Gastrocnemius medialis (tissue), 4 donors: ENCODE results near the gene ERP29. TPM values are rescaled to one million over a fixed set of nuclear protein-coding genes. Genes with fewer than 3 reads are reported as not detected.
"Not testable (repeated sequence)": the region's sequence is repeated elsewhere in the genome, so short reads cannot be mapped to it uniquely, and the experiment has no call there.

Experiments used
- ATAC-seq, 2 donors: fragments of 150-250 bp; one replicate each; pipeline ENCODE4 v1.9.1; 2016
- DNase-seq, 2 donors: peaks; one replicate each; pipeline ENCODE4 v3.0.0-alpha.2; 2019
- H3K27ac ChIP-seq, 4 donors: fragments of 200-600 bp; sonication (generic); 1 replicate in 1 of 4; 2 replicates in 3 of 4; pipeline ENCODE4 v1.5.1; 2016 to 2018; ENCODE audit warnings: mild to moderate bottlenecking in 2 of 4, moderate library complexity in 1 of 4
- H3K27me3 ChIP-seq, 3 donors: fragments of 200-600 bp; sonication (generic) in 2 of 3; 1 replicate in 1 of 3; 2 replicates in 2 of 3; pipeline versions ENCODE4 v1.5.1 to v1.6.0; 2016 to 2019; ENCODE audit warnings: mild to moderate bottlenecking in 1 of 3, moderate library complexity in 1 of 3
- H3K36me3 ChIP-seq, 2 donors: fragments of 200-600 bp; sonication (generic) in 1 of 2; one replicate each; pipeline ENCODE4 v1.5.1; 2017 to 2018
- H3K4me1 ChIP-seq, 2 donors: fragments of 200-600 bp; sonication (generic) in 1 of 2; one replicate each; pipeline ENCODE4 v1.5.1; 2016 to 2017; ENCODE audit warnings: mild to moderate bottlenecking in 2 of 2
- H3K4me3 ChIP-seq, 4 donors: fragments of 200-600 bp; sonication (generic) in 3 of 4; 1 replicate in 1 of 4; 2 replicates in 3 of 4; pipeline ENCODE4 v1.5.1; 2016 to 2019; ENCODE audit warnings: mild to moderate bottlenecking in 2 of 4
- H3K9me3 ChIP-seq, 3 donors: fragments of 200-600 bp; sonication (generic) in 2 of 3; 1 replicate in 1 of 3; 2 replicates in 2 of 3; pipeline ENCODE4 v1.5.1; 2016 to 2019
- POLR2A ChIP-seq, 2 donors: fragments of 450-650 bp; IDR thresholded peaks; one replicate each; pipeline ENCODE4 v1.6.1; 2017; ENCODE audit warnings: antibody characterized with exemption in 2 of 2, mild to moderate bottlenecking in 2 of 2, moderate library complexity in 2 of 2
- in situ Hi-C, 4 donors: fragments of 200-750 bp; cut with MboI; loops; one replicate each; pipeline versions ENCODE4 v1.15.0 to v1.8.0; 2017; ENCODE audit warnings: low sequenced_read_pairs in 4 of 4
- intact Hi-C: fragments of 100-400 bp; cut with DNase I; formaldehyde crosslinking; loops from one replicate; pipeline ENCODE4 v1.15.1; 2023; ENCODE audit warnings: low total_unique reads
- total RNA-seq, 4 donors: library from RNA; depleted of rRNA; stranded (reverse); fragments of >200 nt; gene quantifications; one replicate each; pipeline versions ENCODE4 v1.1.0 to v1.2.3, GENCODE V29; 2016
- TF ChIP-seq, protein P1 (sequence below), 5 experiments: fragments of 450-650 bp in 3 of 5; fragments of 200-600 bp in 2 of 5; sonication (generic) in 2 of 5; IDR thresholded peaks in 4 of 5; conservative IDR thresholded peaks in 1 of 5; 1 replicate in 4 of 5; 2 replicates in 1 of 5; pipeline ENCODE4 v1.5.1; 2016 to 2019; ENCODE audit warnings: antibody characterized with exemption in 5 of 5, mild to moderate bottlenecking in 3 of 5, moderate library complexity in 3 of 5

Gene ERP29
- total RNA-seq, 4 donors from 2014 or later = 9.9 to 20.9 (median 16.8) TPM

DNA sequence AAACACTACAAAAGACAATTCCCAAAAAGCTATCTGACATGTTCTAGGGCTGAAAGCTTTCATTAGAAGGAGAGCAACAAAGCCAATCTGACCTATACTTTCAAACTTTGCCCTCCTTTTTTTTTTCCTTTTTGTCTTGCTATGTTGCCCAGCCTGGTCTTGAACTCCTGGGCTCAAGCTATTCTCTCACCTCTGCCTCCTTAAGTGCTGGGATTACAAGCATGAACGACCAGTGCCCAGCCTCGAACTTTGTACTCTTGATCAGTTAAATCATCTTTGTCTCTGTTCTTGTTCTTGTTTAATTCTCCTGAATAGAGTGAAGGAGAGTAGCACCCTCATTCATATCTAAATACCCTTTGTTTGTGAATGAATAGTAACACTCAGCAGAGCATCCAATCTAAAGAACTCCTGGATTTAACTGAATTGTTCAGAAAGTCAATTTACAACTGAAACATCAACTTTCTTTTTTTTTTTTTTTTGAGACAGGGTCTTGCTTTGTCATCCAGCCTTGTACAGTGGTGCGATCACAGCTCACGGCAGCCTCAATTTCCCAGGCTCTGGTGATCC is 22.1 kb downstream of the ERP29 start:
- Histone ChIP-seq H3K36me3 (peaks cover 3 to 96% of the 10 kb centered on the region in 2 donors), H3K4me3 (no peak overlapping the region), H3K27me3 (no peaks in the 10 kb centered on the region), H3K27ac (no peak overlapping the region), H3K9me3 (no peaks in the 10 kb centered on the region), H3K4me1 (no peaks in the 10 kb centered on the region)
- ATAC-seq (no peak), DNase-seq (no peak)
- intact Hi-C loops (no loop called here), in situ Hi-C loops (no loop called here)
- no peak for TF ChIP-seq POLR2A (IDR thresholded peaks at IDR 0.05)
- TF ChIP-seq, protein P1, sequence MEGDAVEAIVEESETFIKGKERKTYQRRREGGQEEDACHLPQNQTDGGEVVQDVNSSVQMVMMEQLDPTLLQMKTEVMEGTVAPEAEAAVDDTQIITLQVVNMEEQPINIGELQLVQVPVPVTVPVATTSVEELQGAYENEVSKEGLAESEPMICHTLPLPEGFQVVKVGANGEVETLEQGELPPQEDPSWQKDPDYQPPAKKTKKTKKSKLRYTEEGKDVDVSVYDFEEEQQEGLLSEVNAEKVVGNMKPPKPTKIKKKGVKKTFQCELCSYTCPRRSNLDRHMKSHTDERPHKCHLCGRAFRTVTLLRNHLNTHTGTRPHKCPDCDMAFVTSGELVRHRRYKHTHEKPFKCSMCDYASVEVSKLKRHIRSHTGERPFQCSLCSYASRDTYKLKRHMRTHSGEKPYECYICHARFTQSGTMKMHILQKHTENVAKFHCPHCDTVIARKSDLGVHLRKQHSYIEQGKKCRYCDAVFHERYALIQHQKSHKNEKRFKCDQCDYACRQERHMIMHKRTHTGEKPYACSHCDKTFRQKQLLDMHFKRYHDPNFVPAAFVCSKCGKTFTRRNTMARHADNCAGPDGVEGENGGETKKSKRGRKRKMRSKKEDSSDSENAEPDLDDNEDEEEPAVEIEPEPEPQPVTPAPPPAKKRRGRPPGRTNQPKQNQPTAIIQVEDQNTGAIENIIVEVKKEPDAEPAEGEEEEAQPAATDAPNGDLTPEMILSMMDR (IDR thresholded peaks at IDR 0.05 in 4 of 5, conservative IDR thresholded peaks at IDR 0.05 in 1 of 5) = no peak

DNA sequence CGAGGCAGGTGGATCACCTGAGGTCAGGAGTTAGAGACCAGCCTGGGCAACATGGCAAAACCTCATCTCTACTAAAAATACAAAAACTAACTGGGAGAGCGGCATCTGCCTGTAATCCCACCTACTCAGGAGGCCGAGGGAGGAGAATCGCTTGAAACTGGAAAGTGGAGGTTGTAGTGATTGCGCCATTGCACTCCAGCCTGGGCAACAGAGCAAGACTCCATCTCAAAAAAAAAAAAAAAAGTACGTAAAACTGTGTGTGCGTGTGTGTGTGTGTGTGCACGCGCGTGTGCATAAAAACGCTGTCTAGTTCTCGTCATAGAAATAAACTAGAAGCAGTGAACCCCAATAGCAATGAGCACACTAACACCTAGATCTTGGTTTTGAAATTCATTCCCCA is 23.4 kb downstream of the ERP29 start:
- DNase-seq, H3K4me3 ChIP-seq, H3K27ac ChIP-seq, in situ Hi-C loops, H3K4me1 ChIP-seq, intact Hi-C loops, H3K27me3 ChIP-seq, ATAC-seq, H3K9me3 ChIP-seq: not testable (repeated sequence)
- peaks cover 3 to 96% of the 10 kb centered on the region in 2 donors for H3K36me3 ChIP-seq

DNA sequence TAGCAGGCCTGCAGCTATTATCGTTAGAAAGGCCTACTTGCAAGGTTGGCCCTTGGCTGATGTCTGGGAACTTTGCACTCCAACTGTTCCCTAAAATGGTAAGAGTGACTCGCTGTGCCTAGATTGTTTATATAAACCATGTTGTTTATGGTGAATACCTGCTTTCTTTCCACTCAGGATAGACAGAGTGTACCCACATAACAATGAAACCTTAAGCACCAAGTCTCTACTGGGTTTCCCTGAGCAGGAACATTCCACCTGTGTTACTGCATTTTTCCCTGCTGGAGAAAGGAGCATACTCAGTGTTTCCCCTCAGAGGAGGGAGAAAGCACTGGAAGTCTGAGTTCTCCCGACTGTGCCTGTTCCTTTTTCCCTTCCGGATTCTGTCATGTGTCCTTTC is 32.8 kb downstream of the ERP29 start:
- in situ Hi-C loops = no loop called here
- H3K27me3 ChIP-seq = no peaks in the 10 kb centered on the region
- H3K36me3 ChIP-seq = peaks cover 6 to 98% of the 10 kb centered on the region in 2 donors
- DNase-seq = no peak
- H3K27ac ChIP-seq = no peak overlapping the region
- H3K4me1 ChIP-seq = no peaks in the 10 kb centered on the region
- no peak overlapping the region for H3K4me3 ChIP-seq
- intact Hi-C loops = no loop called here
- TF ChIP-seq, protein P1 (IDR thresholded peaks at IDR 0.05 in 4 of 5, conservative IDR thresholded peaks at IDR 0.05 in 1 of 5) = no peak
- no peak for TF ChIP-seq POLR2A (IDR thresholded peaks at IDR 0.05)
- H3K9me3 ChIP-seq = no peaks in the 10 kb centered on the region
- no peak for ATAC-seq

DNA sequence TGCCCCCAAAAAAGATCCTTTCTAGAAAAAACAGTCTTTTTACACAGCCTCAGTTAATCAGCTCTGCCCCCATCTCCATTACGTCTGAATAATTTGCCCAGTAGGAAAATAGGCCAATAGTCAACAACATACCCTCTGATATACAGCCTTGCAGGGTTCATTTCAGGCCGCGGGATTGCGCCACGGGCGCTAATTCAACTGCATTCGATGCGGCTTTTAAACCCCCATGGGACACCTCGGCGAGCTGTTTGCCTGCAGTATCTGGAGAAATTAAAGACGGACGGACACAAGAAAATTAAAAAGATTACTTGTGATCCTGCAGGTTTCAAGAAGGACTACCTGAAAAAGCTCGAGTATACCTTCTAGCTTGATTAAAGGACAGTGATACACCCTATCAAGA is 36.1 kb downstream of the ERP29 start:
- no peak for ATAC-seq
- Histone ChIP-seq H3K9me3 (no peaks in the 10 kb centered on the region), H3K36me3 (peaks cover 6 to 99% of the 10 kb centered on the region in 2 donors), H3K4me1 (no peaks in the 10 kb centered on the region), H3K27me3 (no peaks in the 10 kb centered on the region), H3K4me3 (no peak overlapping the region), H3K27ac (no peak overlapping the region)
- in situ Hi-C loops (no loop called here), intact Hi-C loops (no loop called here)
- no peak for DNase-seq
- TF ChIP-seq, protein P1 (IDR thresholded peaks at IDR 0.05 in 4 of 5, conservative IDR thresholded peaks at IDR 0.05 in 1 of 5) = no peak
- no peak for TF ChIP-seq POLR2A (IDR thresholded peaks at IDR 0.05)

DNA sequence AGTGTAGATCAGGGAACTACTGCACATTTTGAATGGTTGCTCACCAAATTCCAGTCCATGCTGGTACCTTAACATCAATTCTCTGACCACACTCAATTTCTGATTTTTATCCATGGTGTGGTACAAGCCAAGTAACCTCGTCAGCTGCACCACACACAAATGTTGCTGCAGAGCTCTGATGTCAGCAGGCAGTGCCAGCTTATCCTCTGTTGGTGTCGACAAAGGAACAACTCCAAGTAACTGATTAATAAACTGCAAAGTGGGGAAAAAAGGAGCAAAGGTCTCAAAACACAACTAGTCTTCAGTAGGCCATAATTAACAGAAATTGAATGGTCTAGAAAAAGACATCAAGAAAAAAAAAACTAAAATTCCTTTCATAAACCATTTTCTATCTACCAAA is 47.9 kb downstream of the ERP29 start:
- Histone ChIP-seq H3K36me3 (peaks cover 0 to 94% of the 10 kb centered on the region in 2 donors), H3K4me1 (no peaks in the 10 kb centered on the region), H3K27ac (no peak overlapping the region), H3K4me3 (no peak overlapping the region), H3K9me3 (no peaks in the 10 kb centered on the region), H3K27me3 (no peaks in the 10 kb centered on the region)
- intact Hi-C loops = no loop called here
- no peak for TF ChIP-seq POLR2A (IDR thresholded peaks at IDR 0.05)
- TF ChIP-seq, protein P1 (IDR thresholded peaks at IDR 0.05 in 4 of 5, conservative IDR thresholded peaks at IDR 0.05 in 1 of 5) = no peak
- DNase-seq = no peak
- in situ Hi-C loops = loop anchor here in 1 of 4 donors (25.0 kb wide), 1 partner anchor 176 kb away; no protein-coding TSS in a partner anchor
- ATAC-seq = no peak
